HEK293 (cell line): ENCODE data around the gene RTTN.

Experiments
- KLF8 ChIP-seq: fragments of 450-650 bp; formaldehyde crosslinking; IDR thresholded peaks from 2 replicates; pipeline ENCODE4 v1.5.1; 2016; ENCODE audit warnings: missing biosample characterization, missing genetic modification characterization
- REPIN1 ChIP-seq: fragments of 450-650 bp; formaldehyde crosslinking; IDR thresholded peaks from 2 replicates; pipeline ENCODE4 v1.5.1; 2017; ENCODE audit warnings: missing biosample characterization, missing genetic modification characterization, low read depth
- SETDB1 ChIP-seq: IDR thresholded peaks from one replicate; pipeline ENCODE4 v1.6.1; 2017; ENCODE audit warnings: mild to moderate bottlenecking, low read length, moderate library complexity, mixed read lengths; ENCODE audit not compliant: insufficient read length
- SP2 ChIP-seq: fragments of 450-650 bp; formaldehyde crosslinking; IDR thresholded peaks from 2 replicates; pipeline ENCODE4 v1.5.1; 2016; ENCODE audit warnings: missing biosample characterization, missing genetic modification characterization
- YY2 ChIP-seq: fragments of 450-650 bp; formaldehyde crosslinking; IDR thresholded peaks from 2 replicates; pipeline ENCODE4 v1.5.1; 2016; ENCODE audit warnings: missing biosample characterization, missing genetic modification characterization
- ZNF140 ChIP-seq: fragments of 450-650 bp; formaldehyde crosslinking; IDR thresholded peaks from 2 replicates; pipeline ENCODE4 v1.5.1; 2016; ENCODE audit warnings: missing biosample characterization, missing genetic modification characterization
- ZNF155 ChIP-seq: fragments of 450-650 bp; formaldehyde crosslinking; IDR thresholded peaks from 2 replicates; pipeline ENCODE4 v1.5.1; 2016; ENCODE audit warnings: missing biosample characterization, missing genetic modification characterization
- ZNF175 ChIP-seq: fragments of 450-650 bp; formaldehyde crosslinking; IDR thresholded peaks from 2 replicates; pipeline ENCODE4 v1.5.1; 2016; ENCODE audit warnings: missing biosample characterization, missing genetic modification characterization
- ZNF19 ChIP-seq: fragments of 450-650 bp; formaldehyde crosslinking; IDR thresholded peaks from 2 replicates; pipeline ENCODE4; 2016; ENCODE audit warnings: missing biosample characterization, missing genetic modification characterization, low read depth
- ZNF37A ChIP-seq: fragments of 450-650 bp; IDR thresholded peaks from 2 replicates; pipeline ENCODE4 v1.5.1; 2018; ENCODE audit warnings: missing biosample characterization, missing genetic modification characterization
- ZNF426 ChIP-seq: fragments of 450-650 bp; formaldehyde crosslinking; IDR thresholded peaks from 2 replicates; pipeline ENCODE4 v1.5.1; 2017; ENCODE audit warnings: missing biosample characterization, missing genetic modification characterization, mild to moderate bottlenecking, inconsistent platforms, moderate library complexity
- ZNF510 ChIP-seq: fragments of 450-650 bp; formaldehyde crosslinking; IDR thresholded peaks from 2 replicates; pipeline ENCODE4 v1.5.1; 2018; ENCODE audit warnings: mild to moderate bottlenecking, missing genetic modification characterization, missing biosample characterization; ENCODE audit not compliant: insufficient replicate concordance
- ZNF514 ChIP-seq: fragments of 450-650 bp; formaldehyde crosslinking; IDR thresholded peaks from 2 replicates; pipeline ENCODE4 v1.5.1; 2016; ENCODE audit warnings: missing biosample characterization, missing genetic modification characterization
- ZNF561 ChIP-seq: fragments of 450-650 bp; IDR thresholded peaks from 2 replicates; pipeline ENCODE4 v1.5.1; 2018; ENCODE audit warnings: missing biosample characterization, missing genetic modification characterization, borderline replicate concordance
- ZNF621 ChIP-seq: fragments of 450-650 bp; formaldehyde crosslinking; IDR thresholded peaks from 2 replicates; pipeline ENCODE4 v1.5.1; 2017; ENCODE audit warnings: missing biosample characterization, missing genetic modification characterization
- ZNF654 ChIP-seq: fragments of 450-650 bp; formaldehyde crosslinking; IDR thresholded peaks from 2 replicates; pipeline ENCODE4 v1.5.1; 2016; ENCODE audit warnings: low read depth, missing biosample characterization, missing genetic modification characterization
- ZNF677 ChIP-seq: fragments of 450-650 bp; IDR thresholded peaks from 2 replicates; pipeline ENCODE4 v1.5.0; 2018; ENCODE audit warnings: missing biosample characterization, mild to moderate bottlenecking, missing genetic modification characterization, moderate library complexity
- ZNF701 ChIP-seq: fragments of 450-650 bp; formaldehyde crosslinking; IDR thresholded peaks from 2 replicates; pipeline ENCODE4 v1.5.1; 2016; ENCODE audit warnings: missing biosample characterization, missing genetic modification characterization
- ZNF776 ChIP-seq: fragments of 450-650 bp; formaldehyde crosslinking; IDR thresholded peaks from 2 replicates; pipeline ENCODE4 v1.5.0; 2017; ENCODE audit warnings: missing biosample characterization, missing genetic modification characterization, borderline replicate concordance
- ZNF791 ChIP-seq: fragments of 450-650 bp; formaldehyde crosslinking; IDR thresholded peaks from 2 replicates; pipeline ENCODE4 v1.5.1; 2016; ENCODE audit warnings: missing biosample characterization, missing genetic modification characterization
- ZXDB ChIP-seq: fragments of 450-650 bp; formaldehyde crosslinking; IDR thresholded peaks from 2 replicates; pipeline ENCODE4 v1.5.1; 2016; ENCODE audit warnings: missing biosample characterization, missing genetic modification characterization
- TF ChIP-seq, protein P1 (sequence below): fragments of 450-650 bp; formaldehyde crosslinking; IDR thresholded peaks from 2 replicates; pipeline ENCODE4 v1.5.1; 2016; ENCODE audit warnings: missing biosample characterization, missing genetic modification characterization, low read depth
- TF ChIP-seq, protein P2 (sequence below): fragments of 450-650 bp; formaldehyde crosslinking; IDR thresholded peaks from 2 replicates; pipeline ENCODE4 v1.5.1; 2016; ENCODE audit warnings: missing biosample characterization, missing genetic modification characterization
- TF ChIP-seq, protein P3 (sequence below): fragments of 450-650 bp; formaldehyde crosslinking; IDR thresholded peaks from 2 replicates; pipeline ENCODE4 v1.5.1; 2016; ENCODE audit warnings: missing biosample characterization, missing genetic modification characterization
- TF ChIP-seq, protein P4 (sequence below): fragments of 450-650 bp; formaldehyde crosslinking; IDR thresholded peaks from 2 replicates; pipeline ENCODE4 v1.5.1; 2016; ENCODE audit warnings: missing biosample characterization, missing genetic modification characterization
- TF ChIP-seq, protein P5 (sequence below): fragments of 450-650 bp; formaldehyde crosslinking; IDR thresholded peaks from 2 replicates; pipeline ENCODE4 v1.5.1; 2016; ENCODE audit warnings: missing biosample characterization, missing genetic modification characterization
- TF ChIP-seq, protein P6 (sequence below): fragments of 450-650 bp; formaldehyde crosslinking; IDR thresholded peaks from 2 replicates; pipeline ENCODE4 v1.5.1; 2016; ENCODE audit warnings: missing biosample characterization, missing genetic modification characterization, borderline replicate concordance
- TF ChIP-seq, protein P7 (sequence below): fragments of 450-650 bp; formaldehyde crosslinking; IDR thresholded peaks from 2 replicates; pipeline ENCODE4 v1.5.1; 2017; ENCODE audit warnings: missing biosample characterization, missing genetic modification characterization

The RTTN gene

DNA sequence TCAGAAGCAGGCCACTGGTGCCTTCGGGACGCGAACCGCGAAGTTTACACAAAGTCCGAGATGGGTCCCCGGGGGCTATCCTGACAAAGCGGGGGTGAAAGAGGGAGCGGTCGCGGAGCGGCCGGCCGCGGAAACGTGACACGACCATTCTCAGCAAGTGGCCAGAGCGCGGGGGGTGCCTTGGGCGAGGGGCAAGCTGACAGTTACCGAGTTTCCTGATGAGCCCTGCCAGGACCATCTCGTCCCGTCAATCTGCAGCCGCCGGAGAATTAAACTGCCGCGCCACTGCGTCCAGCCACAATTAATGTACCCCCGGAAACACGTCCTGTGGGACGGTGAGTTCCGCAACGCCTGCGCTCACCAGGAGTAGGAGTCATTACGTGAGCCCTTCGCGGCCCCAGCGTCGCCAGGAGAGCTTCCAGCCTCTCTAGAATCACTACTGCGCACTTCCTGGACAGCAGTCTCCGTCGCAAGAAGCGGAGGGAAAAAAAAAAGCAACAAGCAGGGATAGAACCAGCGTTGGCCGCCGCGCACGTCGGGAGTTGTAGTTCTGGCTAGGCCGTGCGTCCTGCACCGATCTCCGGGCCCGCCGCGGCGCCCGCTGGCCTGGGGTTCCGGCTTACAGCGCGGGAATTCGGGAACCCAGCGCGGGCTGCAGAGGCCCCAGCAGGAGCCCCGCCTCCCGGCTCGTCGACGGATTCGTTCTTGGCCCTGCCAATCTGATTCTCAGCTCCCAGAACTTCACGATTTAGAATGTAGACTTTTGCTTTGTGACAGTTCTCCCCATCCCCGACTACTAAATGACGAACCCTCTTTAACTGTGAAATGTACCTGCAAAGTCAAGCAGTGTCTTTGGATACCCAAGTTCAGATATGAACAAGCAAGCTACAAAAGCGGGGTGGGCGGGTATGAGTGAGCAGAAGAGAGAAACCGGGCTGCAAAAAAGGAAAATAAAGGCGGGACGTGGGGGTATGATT, at the start of gene RTTN (continued):
- TF ChIP-seq ZNF155 (tag by site-specific recombination) (no peak), ZNF791 (tag by site-specific recombination) (no peak), YY2 (peak; percentile 95), ZXDB (tag by site-specific recombination) (peak; percentile 99), ZNF37A (tag by site-specific recombination) (no peak), ZNF514 (tag by site-specific recombination) (no peak), SETDB1 (no peak), SP2 (tag by site-specific recombination) (peak; percentile 75), ZNF426 (tag by site-specific recombination) (no peak), KLF8 (peak; percentile 89), ZNF701 (tag by site-specific recombination) (no peak), ZNF140 (tag by site-specific recombination) (no peak), ZNF19 (tag by site-specific recombination) (0 out of 2 replicates have a peak, but pooled peaks have one; percentile 70), ZNF561 (peak; percentile 75; the same call in 1 of the 2 replicates), ZNF510 (no peak), ZNF175 (tag by site-specific recombination) (no peak), REPIN1 (peak; percentile 39; the same call in 1 of the 2 replicates), ZNF677 (tag by site-specific recombination) (no peak), ZNF776 (tag by site-specific recombination) (no peak), ZNF654 (tag by site-specific recombination) (peak; percentile 29), ZNF621 (tag by site-specific recombination) (no peak)
- TF ChIP-seq, protein P1, sequence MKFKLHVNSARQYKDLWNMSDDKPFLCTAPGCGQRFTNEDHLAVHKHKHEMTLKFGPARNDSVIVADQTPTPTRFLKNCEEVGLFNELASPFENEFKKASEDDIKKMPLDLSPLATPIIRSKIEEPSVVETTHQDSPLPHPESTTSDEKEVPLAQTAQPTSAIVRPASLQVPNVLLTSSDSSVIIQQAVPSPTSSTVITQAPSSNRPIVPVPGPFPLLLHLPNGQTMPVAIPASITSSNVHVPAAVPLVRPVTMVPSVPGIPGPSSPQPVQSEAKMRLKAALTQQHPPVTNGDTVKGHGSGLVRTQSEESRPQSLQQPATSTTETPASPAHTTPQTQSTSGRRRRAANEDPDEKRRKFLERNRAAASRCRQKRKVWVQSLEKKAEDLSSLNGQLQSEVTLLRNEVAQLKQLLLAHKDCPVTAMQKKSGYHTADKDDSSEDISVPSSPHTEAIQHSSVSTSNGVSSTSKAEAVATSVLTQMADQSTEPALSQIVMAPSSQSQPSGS (tag by site-specific recombination), result 0 out of 2 replicates have a peak, but pooled peaks have one; percentile 11
- TF ChIP-seq, protein P2, sequence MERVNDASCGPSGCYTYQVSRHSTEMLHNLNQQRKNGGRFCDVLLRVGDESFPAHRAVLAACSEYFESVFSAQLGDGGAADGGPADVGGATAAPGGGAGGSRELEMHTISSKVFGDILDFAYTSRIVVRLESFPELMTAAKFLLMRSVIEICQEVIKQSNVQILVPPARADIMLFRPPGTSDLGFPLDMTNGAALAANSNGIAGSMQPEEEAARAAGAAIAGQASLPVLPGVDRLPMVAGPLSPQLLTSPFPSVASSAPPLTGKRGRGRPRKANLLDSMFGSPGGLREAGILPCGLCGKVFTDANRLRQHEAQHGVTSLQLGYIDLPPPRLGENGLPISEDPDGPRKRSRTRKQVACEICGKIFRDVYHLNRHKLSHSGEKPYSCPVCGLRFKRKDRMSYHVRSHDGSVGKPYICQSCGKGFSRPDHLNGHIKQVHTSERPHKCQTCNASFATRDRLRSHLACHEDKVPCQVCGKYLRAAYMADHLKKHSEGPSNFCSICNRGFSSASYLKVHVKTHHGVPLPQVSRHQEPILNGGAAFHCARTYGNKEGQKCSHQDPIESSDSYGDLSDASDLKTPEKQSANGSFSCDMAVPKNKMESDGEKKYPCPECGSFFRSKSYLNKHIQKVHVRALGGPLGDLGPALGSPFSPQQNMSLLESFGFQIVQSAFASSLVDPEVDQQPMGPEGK (tag by site-specific recombination), result peak; percentile 66
- TF ChIP-seq, protein P3, sequence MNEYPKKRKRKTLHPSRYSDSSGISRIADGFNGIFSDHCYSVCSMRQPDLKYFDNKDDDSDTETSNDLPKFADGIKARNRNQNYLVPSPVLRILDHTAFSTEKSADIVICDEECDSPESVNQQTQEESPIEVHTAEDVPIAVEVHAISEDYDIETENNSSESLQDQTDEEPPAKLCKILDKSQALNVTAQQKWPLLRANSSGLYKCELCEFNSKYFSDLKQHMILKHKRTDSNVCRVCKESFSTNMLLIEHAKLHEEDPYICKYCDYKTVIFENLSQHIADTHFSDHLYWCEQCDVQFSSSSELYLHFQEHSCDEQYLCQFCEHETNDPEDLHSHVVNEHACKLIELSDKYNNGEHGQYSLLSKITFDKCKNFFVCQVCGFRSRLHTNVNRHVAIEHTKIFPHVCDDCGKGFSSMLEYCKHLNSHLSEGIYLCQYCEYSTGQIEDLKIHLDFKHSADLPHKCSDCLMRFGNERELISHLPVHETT (tag by site-specific recombination), result peak; percentile 99
- TF ChIP-seq, protein P4, sequence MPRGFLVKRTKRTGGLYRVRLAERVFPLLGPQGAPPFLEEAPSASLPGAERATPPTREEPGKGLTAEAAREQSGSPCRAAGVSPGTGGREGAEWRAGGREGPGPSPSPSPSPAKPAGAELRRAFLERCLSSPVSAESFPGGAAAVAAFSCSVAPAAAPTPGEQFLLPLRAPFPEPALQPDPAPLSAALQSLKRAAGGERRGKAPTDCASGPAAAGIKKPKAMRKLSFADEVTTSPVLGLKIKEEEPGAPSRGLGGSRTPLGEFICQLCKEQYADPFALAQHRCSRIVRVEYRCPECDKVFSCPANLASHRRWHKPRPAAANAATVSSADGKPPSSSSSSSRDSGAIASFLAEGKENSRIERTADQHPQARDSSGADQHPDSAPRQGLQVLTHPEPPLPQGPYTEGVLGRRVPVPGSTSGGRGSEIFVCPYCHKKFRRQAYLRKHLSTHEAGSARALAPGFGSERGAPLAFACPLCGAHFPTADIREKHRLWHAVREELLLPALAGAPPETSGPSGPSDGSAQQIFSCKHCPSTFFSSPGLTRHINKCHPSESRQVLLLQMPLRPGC (tag by site-specific recombination), result peak; percentile 80
- TF ChIP-seq, protein P5, sequence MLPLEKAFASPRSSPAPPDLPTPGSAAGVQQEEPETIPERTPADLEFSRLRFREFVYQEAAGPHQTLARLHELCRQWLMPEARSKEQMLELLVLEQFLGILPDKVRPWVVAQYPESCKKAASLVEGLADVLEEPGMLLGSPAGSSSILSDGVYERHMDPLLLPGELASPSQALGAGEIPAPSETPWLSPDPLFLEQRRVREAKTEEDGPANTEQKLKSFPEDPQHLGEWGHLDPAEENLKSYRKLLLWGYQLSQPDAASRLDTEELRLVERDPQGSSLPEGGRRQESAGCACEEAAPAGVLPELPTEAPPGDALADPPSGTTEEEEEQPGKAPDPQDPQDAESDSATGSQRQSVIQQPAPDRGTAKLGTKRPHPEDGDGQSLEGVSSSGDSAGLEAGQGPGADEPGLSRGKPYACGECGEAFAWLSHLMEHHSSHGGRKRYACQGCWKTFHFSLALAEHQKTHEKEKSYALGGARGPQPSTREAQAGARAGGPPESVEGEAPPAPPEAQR (tag by site-specific recombination), result peak; percentile 91; the same call in 1 of the 2 replicates
- TF ChIP-seq, protein P6, sequence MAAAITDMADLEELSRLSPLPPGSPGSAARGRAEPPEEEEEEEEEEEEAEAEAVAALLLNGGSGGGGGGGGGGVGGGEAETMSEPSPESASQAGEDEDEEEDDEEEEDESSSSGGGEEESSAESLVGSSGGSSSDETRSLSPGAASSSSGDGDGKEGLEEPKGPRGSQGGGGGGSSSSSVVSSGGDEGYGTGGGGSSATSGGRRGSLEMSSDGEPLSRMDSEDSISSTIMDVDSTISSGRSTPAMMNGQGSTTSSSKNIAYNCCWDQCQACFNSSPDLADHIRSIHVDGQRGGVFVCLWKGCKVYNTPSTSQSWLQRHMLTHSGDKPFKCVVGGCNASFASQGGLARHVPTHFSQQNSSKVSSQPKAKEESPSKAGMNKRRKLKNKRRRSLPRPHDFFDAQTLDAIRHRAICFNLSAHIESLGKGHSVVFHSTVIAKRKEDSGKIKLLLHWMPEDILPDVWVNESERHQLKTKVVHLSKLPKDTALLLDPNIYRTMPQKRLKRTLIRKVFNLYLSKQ (tag by site-specific recombination), result no peak
- TF ChIP-seq, protein P7, sequence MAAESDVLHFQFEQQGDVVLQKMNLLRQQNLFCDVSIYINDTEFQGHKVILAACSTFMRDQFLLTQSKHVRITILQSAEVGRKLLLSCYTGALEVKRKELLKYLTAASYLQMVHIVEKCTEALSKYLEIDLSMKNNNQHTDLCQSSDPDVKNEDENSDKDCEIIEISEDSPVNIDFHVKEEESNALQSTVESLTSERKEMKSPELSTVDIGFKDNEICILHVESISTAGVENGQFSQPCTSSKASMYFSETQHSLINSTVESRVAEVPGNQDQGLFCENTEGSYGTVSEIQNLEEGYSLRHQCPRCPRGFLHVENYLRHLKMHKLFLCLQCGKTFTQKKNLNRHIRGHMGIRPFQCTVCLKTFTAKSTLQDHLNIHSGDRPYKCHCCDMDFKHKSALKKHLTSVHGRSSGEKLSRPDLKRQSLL, result peak; percentile 70
